ENCODE results near the gene HECW1. TPM values are rescaled to one million over a fixed set of nuclear protein-coding genes. Genes with fewer than 3 reads are reported as not detected.

HECW1 gene
- total and polyA plus RNA-seq, 5 donors from 2014 or later, result 0.11 to 0.68 (median 0.34) TPM; not detected in 1

DNA sequence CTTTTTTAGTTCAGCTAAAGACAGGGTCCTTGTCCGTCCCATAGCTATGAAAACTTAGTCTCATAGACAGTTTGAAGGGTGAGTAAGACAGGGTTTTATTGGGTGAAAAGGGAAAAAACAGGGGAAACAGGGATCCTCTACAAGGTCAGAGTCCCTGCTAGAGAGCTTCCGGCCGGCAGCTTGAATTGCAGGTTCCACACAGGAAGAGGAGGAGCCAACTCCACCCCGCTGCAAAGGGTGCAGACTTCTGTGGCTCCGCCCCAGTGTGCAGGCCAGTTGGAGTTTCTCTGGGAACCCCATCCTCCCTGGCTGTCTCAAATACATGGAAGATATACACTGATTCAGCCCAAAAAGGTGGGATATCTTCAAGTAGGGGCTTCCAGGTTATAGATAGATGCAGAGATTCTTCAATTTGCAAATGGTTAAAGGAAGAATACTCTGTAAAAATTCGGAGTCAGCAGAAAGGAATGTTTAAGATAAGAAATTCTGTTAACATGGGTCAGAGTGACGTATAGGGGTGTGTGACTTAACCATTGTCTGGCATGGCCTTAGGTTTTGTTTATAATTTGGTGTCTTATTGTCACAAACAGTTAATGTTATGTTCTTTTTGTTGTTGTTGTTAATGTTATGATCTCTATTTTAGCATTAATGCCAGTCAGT is 34.6 kb upstream of the HECW1 start:
- no peak for ATAC-seq (ENCODE audit: low read depth in 2 of 2)
- peaks cover 17% of the 10 kb centered on the region for H3K27me3 Mint-ChIP-seq

GRCh38 chr7:43078794-43079193 is 33.7 kb upstream of the HECW1 start:
- H3K4me3 ChIP-seq (ENCODE audit: low read depth, low read length), result no peak overlapping the region
- Mint-ChIP-seq H3K9me3 (peaks cover 0 to 2% (median 0%) of the 10 kb centered on the region in 7 donors), H3K4me1 (peaks cover 0 to 11% (median 0%) of the 10 kb centered on the region in 4 donors), H3K4me3 (no peak overlapping the region), H3K27ac (no peak overlapping the region), H3K36me3 (no peaks in the 10 kb centered on the region), H3K27me3 (peaks cover 13% of the 10 kb centered on the region)
- DNase-seq, result no peak
- no peaks in the 10 kb centered on the region for H3K9me3 ChIP-seq (ENCODE audit: control insufficient read depth in 2 of 2, low read length in 2 of 2)
- ATAC-seq (ENCODE audit: low read depth in 2 of 2), result no peak
- no peaks in the 10 kb centered on the region for H3K36me3 ChIP-seq (ENCODE audit: control insufficient read depth, insufficient read depth, low read length)
- no peaks in the 10 kb centered on the region for H3K4me1 ChIP-seq (ENCODE audit: control insufficient read depth, insufficient read depth, low read length, poor library complexity, severe bottlenecking)
- H3K27ac ChIP-seq (ENCODE audit: insufficient read depth, low read length, poor library complexity, severe bottlenecking), result no peak overlapping the region
- H3K27me3 ChIP-seq (ENCODE audit: control insufficient read depth, insufficient read depth, low read length), result peaks cover 6% of the 10 kb centered on the region

More for the DNA sequence above, 34.6 kb upstream of the HECW1 start:
- H3K27me3 ChIP-seq (ENCODE audit: control insufficient read depth, insufficient read depth, low read length), result peaks cover 6% of the 10 kb centered on the region
- Mint-ChIP-seq H3K9me3 (peaks cover 0 to 6% (median 0%) of the 10 kb centered on the region in 7 donors), H3K4me3 (no peak overlapping the region), H3K4me1 (peaks cover 0 to 20% (median 0%) of the 10 kb centered on the region in 4 donors), H3K36me3 (no peaks in the 10 kb centered on the region), H3K27ac (no peak overlapping the region)
- peak in 1 of 3 donors; percentile 2 for DNase-seq
- H3K4me1 ChIP-seq (ENCODE audit: control insufficient read depth, insufficient read depth, low read length, poor library complexity, severe bottlenecking), result no peaks in the 10 kb centered on the region
- no peak overlapping the region for H3K4me3 ChIP-seq (ENCODE audit: low read depth, low read length)
- H3K27ac ChIP-seq (ENCODE audit: insufficient read depth, low read length, poor library complexity, severe bottlenecking), result no peak overlapping the region
- H3K36me3 ChIP-seq (ENCODE audit: control insufficient read depth, insufficient read depth, low read length), result no peaks in the 10 kb centered on the region
- no peaks in the 10 kb centered on the region for H3K9me3 ChIP-seq (ENCODE audit: control insufficient read depth in 2 of 2, low read length in 2 of 2)

DNA sequence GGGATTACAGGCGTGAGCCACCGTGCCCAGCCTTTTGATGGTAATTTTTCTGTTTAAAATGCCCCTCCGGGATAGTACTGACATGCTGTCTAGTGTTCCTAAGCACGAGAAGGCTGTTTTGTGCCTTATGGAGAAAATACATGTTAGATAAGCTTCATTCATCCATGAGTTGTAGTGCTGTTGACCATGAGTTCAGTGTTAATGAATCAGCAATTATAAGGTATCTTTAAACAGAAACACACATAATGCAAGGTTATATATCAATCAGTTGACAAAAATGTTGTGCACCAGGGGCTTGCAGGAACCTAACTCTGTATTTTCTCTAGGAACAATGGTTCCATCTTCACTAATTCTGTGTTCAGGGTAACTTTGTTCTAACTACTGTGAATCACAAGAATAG is 30.8 kb upstream of the HECW1 start:
- Mint-ChIP-seq H3K4me3 (no peak overlapping the region), H3K9me3 (peaks cover 0 to 2% (median 0%) of the 10 kb centered on the region in 7 donors), H3K27ac (no peak overlapping the region), H3K4me1 (peaks cover 0 to 4% (median 0%) of the 10 kb centered on the region in 4 donors), H3K27me3 (peaks cover 28% of the 10 kb centered on the region), H3K36me3 (no peaks in the 10 kb centered on the region)
- Histone ChIP-seq H3K36me3 (ENCODE audit: control insufficient read depth, insufficient read depth, low read length) (no peaks in the 10 kb centered on the region), H3K27ac (ENCODE audit: insufficient read depth, low read length, poor library complexity, severe bottlenecking) (no peak overlapping the region), H3K27me3 (ENCODE audit: control insufficient read depth, insufficient read depth, low read length) (peaks cover 14% of the 10 kb centered on the region), H3K4me1 (ENCODE audit: control insufficient read depth, insufficient read depth, low read length, poor library complexity, severe bottlenecking) (no peaks in the 10 kb centered on the region), H3K4me3 (ENCODE audit: low read depth, low read length) (no peak overlapping the region), H3K9me3 (ENCODE audit: control insufficient read depth in 2 of 2, low read length in 2 of 2) (no peaks in the 10 kb centered on the region)
- no peak for ATAC-seq (ENCODE audit: low read depth in 2 of 2)
- DNase-seq, result no peak

DNA sequence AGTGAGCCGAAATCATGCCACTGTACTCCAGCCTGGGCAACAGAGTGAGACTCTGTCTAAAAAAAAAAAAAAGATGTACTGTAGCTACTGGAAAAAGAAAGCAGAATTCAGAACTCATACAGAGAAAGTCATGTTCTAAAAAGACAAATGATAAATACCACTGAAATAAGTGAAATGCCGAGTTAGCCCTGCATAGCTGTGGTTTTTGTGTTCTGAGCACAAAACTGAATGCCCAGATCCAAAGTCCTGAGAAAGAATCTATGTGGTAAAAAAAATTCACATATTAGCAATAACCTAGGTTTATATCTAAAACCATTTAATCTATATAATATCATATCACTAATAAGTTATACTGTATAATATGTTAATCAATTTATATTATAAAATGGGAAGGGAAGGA is 29.3 kb upstream of the HECW1 start:
- H3K4me3 Mint-ChIP-seq, result no peak overlapping the region
- ATAC-seq (ENCODE audit: low read depth in 2 of 2) (no peak), DNase-seq (no peak)
- no peak overlapping the region for H3K4me3 ChIP-seq (ENCODE audit: low read depth, low read length)
- no peaks in the 10 kb centered on the region for H3K36me3 ChIP-seq (ENCODE audit: control insufficient read depth, insufficient read depth, low read length)
- peaks cover 38% of the 10 kb centered on the region for H3K27me3 Mint-ChIP-seq
- H3K9me3 Mint-ChIP-seq, result peaks cover 0 to 7% (median 0%) of the 10 kb centered on the region in 7 donors
- no peaks in the 10 kb centered on the region for H3K36me3 Mint-ChIP-seq
- peaks cover 16% of the 10 kb centered on the region for H3K27me3 ChIP-seq (ENCODE audit: control insufficient read depth, insufficient read depth, low read length)
- no peaks in the 10 kb centered on the region for H3K4me1 ChIP-seq (ENCODE audit: control insufficient read depth, insufficient read depth, low read length, poor library complexity, severe bottlenecking)
- no peak overlapping the region for H3K27ac ChIP-seq (ENCODE audit: insufficient read depth, low read length, poor library complexity, severe bottlenecking)
- H3K9me3 ChIP-seq (ENCODE audit: control insufficient read depth in 2 of 2, low read length in 2 of 2), result no peaks in the 10 kb centered on the region
- H3K4me1 Mint-ChIP-seq, result no peaks in the 10 kb centered on the region
- no peak overlapping the region for H3K27ac Mint-ChIP-seq

GRCh38 chr7:43085017-43085416 is 27.4 kb upstream of the HECW1 start:
- Mint-ChIP-seq H3K4me1 (no peaks in the 10 kb centered on the region), H3K4me3 (no peak overlapping the region), H3K27ac (no peak overlapping the region), H3K27me3 (peaks cover 41% of the 10 kb centered on the region), H3K36me3 (no peaks in the 10 kb centered on the region), H3K9me3 (peaks cover 0 to 7% (median 0%) of the 10 kb centered on the region in 7 donors)
- ATAC-seq (ENCODE audit: low read depth in 2 of 2), result no peak
- peaks cover 20% of the 10 kb centered on the region for H3K27me3 ChIP-seq (ENCODE audit: control insufficient read depth, insufficient read depth, low read length)
- no peaks in the 10 kb centered on the region for H3K9me3 ChIP-seq (ENCODE audit: control insufficient read depth in 2 of 2, low read length in 2 of 2)
- H3K27ac ChIP-seq (ENCODE audit: insufficient read depth, low read length, poor library complexity, severe bottlenecking), result no peak overlapping the region
- no peaks in the 10 kb centered on the region for H3K4me1 ChIP-seq (ENCODE audit: control insufficient read depth, insufficient read depth, low read length, poor library complexity, severe bottlenecking)
- no peak overlapping the region for H3K4me3 ChIP-seq (ENCODE audit: low read depth, low read length)
- DNase-seq, result no peak
- H3K36me3 ChIP-seq (ENCODE audit: control insufficient read depth, insufficient read depth, low read length), result no peaks in the 10 kb centered on the region

- peaks cover 48% of the 10 kb centered on the region for H3K27me3 Mint-ChIP-seq
- Histone ChIP-seq H3K27me3 (ENCODE audit: control insufficient read depth, insufficient read depth, low read length) (peaks cover 20% of the 10 kb centered on the region), H3K27ac (ENCODE audit: insufficient read depth, low read length, poor library complexity, severe bottlenecking) (no peak overlapping the region), H3K36me3 (ENCODE audit: control insufficient read depth, insufficient read depth, low read length) (no peaks in the 10 kb centered on the region), H3K4me3 (ENCODE audit: low read depth, low read length) (no peak overlapping the region), H3K9me3 (ENCODE audit: control insufficient read depth in 2 of 2, low read length in 2 of 2) (no peaks in the 10 kb centered on the region), H3K4me1 (ENCODE audit: control insufficient read depth, insufficient read depth, low read length, poor library complexity, severe bottlenecking) (no peaks in the 10 kb centered on the region)
- no peaks in the 10 kb centered on the region for H3K4me1 Mint-ChIP-seq
- H3K9me3 Mint-ChIP-seq, result peaks cover 0 to 7% (median 0%) of the 10 kb centered on the region in 7 donors
- H3K27ac Mint-ChIP-seq, result no peak overlapping the region
- H3K4me3 Mint-ChIP-seq, result no peak overlapping the region
- DNase-seq, result no peak
- H3K36me3 Mint-ChIP-seq, result no peaks in the 10 kb centered on the region
- ATAC-seq (ENCODE audit: low read depth in 2 of 2), result no peak
Observed at GRCh38 chr7:43085992-43086391, 26.5 kb upstream of the HECW1 start.

GRCh38 chr7:43092819-43093218 is 19.6 kb upstream of the HECW1 start:
- Mint-ChIP-seq H3K4me1 (no peaks in the 10 kb centered on the region), H3K27ac (no peak overlapping the region), H3K27me3 (peaks cover 49% of the 10 kb centered on the region), H3K9me3 (peaks cover 0 to 8% (median 0%) of the 10 kb centered on the region in 7 donors), H3K4me3 (no peak overlapping the region), H3K36me3 (no peaks in the 10 kb centered on the region)
- no peak for ATAC-seq (ENCODE audit: low read depth in 2 of 2)
- Histone ChIP-seq H3K4me3 (ENCODE audit: low read depth, low read length) (no peak overlapping the region), H3K4me1 (ENCODE audit: control insufficient read depth, insufficient read depth, low read length, poor library complexity, severe bottlenecking) (no peaks in the 10 kb centered on the region), H3K27me3 (ENCODE audit: control insufficient read depth, insufficient read depth, low read length) (peaks cover 8% of the 10 kb centered on the region), H3K36me3 (ENCODE audit: control insufficient read depth, insufficient read depth, low read length) (no peaks in the 10 kb centered on the region), H3K9me3 (ENCODE audit: control insufficient read depth in 2 of 2, low read length in 2 of 2) (no peaks in the 10 kb centered on the region), H3K27ac (ENCODE audit: insufficient read depth, low read length, poor library complexity, severe bottlenecking) (no peak overlapping the region)
- no peak for DNase-seq

- Histone ChIP-seq H3K4me3 (ENCODE audit: low read depth, low read length) (no peak overlapping the region), H3K36me3 (ENCODE audit: control insufficient read depth, insufficient read depth, low read length) (no peaks in the 10 kb centered on the region), H3K27me3 (ENCODE audit: control insufficient read depth, insufficient read depth, low read length) (no peaks in the 10 kb centered on the region), H3K9me3 (ENCODE audit: control insufficient read depth in 2 of 2, low read length in 2 of 2) (no peaks in the 10 kb centered on the region), H3K4me1 (ENCODE audit: control insufficient read depth, insufficient read depth, low read length, poor library complexity, severe bottlenecking) (no peaks in the 10 kb centered on the region), H3K27ac (ENCODE audit: insufficient read depth, low read length, poor library complexity, severe bottlenecking) (no peak overlapping the region)
- ATAC-seq (ENCODE audit: low read depth in 2 of 2) (no peak), DNase-seq (no peak)
- H3K4me1 Mint-ChIP-seq, result no peaks in the 10 kb centered on the region
- H3K4me3 Mint-ChIP-seq, result no peak overlapping the region
- no peak overlapping the region for H3K27ac Mint-ChIP-seq
- H3K27me3 Mint-ChIP-seq, result peaks cover 27% of the 10 kb centered on the region
- peaks cover 0 to 5% (median 0%) of the 10 kb centered on the region in 7 donors for H3K9me3 Mint-ChIP-seq
- H3K36me3 Mint-ChIP-seq, result no peaks in the 10 kb centered on the region
Observed at GRCh38 chr7:43096875-43097274, 15.6 kb upstream of the HECW1 start.
